ENCODE results near the gene FANK1.
"Not testable (repeated sequence)": the region's sequence is repeated elsewhere in the genome, so short reads cannot be mapped to it uniquely, and the experiment has no call there.

Gene FANK1

DNA sequence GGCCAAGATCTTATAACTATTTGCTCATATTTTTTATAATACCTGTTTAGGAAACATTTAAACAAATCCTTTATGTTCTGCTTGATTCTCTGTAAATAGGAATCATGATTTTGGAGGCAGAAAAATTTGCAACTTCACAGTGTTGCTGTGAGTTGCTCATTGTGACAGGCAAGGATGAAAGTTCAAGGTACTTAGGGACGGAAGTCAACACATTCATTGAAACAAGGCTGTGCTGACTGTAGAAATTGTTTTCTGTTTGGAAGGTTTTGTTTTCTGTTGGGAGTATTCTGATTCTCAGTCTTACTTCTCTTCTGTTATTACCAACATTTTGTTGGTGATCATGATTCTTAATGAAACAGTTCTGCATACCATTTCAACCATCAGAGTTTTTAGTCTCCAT is 54.9 kb downstream of the FANK1 start:
- TF ChIP-seq, protein P1, sequence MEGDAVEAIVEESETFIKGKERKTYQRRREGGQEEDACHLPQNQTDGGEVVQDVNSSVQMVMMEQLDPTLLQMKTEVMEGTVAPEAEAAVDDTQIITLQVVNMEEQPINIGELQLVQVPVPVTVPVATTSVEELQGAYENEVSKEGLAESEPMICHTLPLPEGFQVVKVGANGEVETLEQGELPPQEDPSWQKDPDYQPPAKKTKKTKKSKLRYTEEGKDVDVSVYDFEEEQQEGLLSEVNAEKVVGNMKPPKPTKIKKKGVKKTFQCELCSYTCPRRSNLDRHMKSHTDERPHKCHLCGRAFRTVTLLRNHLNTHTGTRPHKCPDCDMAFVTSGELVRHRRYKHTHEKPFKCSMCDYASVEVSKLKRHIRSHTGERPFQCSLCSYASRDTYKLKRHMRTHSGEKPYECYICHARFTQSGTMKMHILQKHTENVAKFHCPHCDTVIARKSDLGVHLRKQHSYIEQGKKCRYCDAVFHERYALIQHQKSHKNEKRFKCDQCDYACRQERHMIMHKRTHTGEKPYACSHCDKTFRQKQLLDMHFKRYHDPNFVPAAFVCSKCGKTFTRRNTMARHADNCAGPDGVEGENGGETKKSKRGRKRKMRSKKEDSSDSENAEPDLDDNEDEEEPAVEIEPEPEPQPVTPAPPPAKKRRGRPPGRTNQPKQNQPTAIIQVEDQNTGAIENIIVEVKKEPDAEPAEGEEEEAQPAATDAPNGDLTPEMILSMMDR (IDR thresholded peaks at IDR 0.05; ENCODE audit: low read depth, low read length) = no peak
- H3K4me3 ChIP-seq (ENCODE audit: low read depth, low read length) = no peak overlapping the region

DNA sequence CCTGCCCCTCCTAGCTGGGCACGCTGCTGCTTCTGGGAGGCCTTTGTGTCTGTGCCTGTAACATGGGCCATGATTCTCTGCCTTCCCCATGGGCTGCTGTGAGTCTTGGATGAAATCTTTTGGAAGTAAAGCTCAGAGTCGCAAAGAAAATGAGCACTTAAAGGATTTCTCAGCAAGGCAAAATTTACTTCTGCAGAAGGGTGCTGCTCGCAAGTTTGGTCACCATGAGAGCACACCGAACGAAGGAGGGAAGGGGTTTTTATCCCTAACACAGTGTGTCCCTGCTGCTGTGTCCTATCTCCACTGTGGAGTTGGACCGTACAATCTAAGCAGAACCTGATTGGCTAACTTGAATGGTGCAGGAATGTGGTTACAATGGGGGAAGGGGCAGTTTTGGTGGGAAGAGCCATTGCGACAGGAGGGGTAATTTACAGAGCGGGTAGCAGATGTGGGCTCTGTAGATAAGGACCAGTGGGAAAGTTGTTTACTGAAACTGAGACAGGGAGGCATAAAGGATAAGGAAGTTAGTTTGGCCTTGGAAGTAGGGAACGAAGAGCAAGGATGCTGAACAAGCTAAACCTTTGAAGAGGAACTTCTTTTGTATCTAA is 57.5 kb downstream of the FANK1 start:
- no peak overlapping the region for H3K4me3 ChIP-seq (ENCODE audit: low read depth, low read length)
- TF ChIP-seq, protein P1 (IDR thresholded peaks at IDR 0.05; ENCODE audit: low read depth, low read length) = no peak

DNA sequence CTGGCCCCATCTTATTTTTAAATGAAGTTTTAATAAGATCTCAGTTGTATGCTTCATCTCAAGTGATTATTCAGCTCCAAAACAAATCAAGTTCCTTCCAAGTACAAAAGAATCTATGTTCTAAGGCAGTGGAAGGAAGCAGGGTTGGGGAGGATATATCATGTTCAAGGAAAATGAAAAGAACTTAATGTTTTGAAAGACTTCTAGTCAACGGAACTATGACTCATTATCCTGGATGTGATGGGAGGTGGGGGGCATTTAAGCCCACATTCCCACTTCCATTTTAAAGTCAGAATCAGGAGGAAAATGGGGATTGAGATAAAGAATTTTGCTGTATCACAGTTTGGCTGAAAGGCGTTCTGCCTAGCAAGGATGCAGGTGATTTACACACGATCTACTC is 59.4 kb downstream of the FANK1 start:
- TF ChIP-seq, protein P1 (IDR thresholded peaks at IDR 0.05; ENCODE audit: low read depth, low read length) = no peak
- no peak overlapping the region for H3K4me3 ChIP-seq (ENCODE audit: low read depth, low read length)

DNA sequence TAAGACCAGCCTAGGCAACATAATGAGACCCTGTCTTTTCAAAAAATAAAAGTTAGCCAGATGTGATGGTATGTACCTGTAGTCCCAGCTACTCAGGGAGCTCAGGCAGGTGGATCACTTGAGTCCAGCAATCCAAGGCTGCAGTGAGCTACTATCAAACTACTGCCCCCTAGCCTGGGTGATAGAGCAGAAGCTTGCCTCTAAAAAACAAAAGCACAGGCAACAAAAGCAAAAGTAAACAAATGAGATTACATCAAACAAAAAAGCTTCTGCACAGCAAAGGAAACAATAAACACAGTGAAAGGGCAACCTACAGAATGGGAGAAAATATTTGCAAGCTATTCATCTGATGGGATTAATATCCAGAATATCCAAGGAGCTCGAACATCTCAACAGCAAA is 65.4 kb downstream of the FANK1 start:
- TF ChIP-seq, protein P1 (IDR thresholded peaks at IDR 0.05; ENCODE audit: low read depth, low read length) = no peak
- H3K4me3 ChIP-seq (ENCODE audit: low read depth, low read length) = no peak overlapping the region

DNA sequence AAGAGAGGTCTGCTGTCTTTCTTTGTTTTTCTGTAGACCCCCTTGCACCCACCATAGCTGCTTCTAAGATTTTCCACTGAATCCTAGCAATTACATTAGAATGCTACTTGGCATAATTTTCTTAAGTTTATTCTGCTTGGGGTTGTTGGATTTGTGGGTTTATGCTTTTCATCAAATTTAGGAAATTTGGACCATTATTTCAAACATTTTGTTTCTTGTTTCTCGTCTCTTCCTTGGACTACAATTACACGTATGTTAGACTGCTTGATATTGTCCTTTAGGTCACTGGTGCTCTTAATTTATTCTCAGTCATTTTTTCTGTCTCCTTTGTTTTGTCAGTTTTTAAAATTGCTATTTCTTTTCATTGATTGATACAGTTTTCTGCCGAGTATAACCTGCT is 65.8 kb downstream of the FANK1 start:
- no peak overlapping the region for H3K4me3 ChIP-seq (ENCODE audit: low read depth, low read length)
- TF ChIP-seq, protein P1 (IDR thresholded peaks at IDR 0.05; ENCODE audit: low read depth, low read length) = no peak

DNA sequence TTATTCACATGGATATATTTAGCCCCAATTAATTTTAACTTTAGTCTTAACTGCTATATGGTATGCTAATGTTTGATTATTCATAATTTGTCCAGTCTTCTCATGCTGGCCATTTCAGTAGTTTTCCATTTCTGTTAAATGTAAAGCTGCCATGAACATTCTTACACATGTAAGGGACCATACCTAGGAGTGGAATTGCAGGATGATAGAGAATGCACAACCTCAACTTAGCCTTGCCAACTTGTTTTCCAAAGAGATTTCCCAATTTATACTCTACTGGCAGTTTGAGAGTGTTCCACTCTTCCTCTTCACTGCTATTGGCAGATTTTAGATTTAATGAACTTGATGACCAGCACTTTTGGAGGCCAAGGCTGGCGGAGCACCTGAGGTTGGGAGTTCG is 68.2 kb downstream of the FANK1 start:
- no peak overlapping the region for H3K4me3 ChIP-seq (ENCODE audit: low read depth, low read length)
- TF ChIP-seq, protein P1 (IDR thresholded peaks at IDR 0.05; ENCODE audit: low read depth, low read length) = no peak

DNA sequence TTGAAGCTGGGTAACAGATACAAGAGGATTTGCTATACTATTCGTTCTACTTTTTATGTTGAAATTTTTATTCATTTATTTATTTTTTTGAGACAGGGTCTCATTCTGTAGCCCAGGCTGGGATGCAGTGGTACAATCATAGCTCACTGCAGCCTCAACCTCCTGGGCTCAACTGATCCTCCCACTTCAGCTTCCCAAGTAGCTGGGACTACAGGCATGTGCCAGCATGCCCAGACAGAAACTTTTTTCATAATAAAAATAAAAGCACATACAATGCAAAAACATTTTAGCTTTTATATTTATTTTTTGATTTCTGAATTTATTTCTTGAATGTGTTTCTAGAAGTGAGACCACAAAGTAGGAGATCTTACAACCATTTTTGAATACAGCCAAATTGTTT is 71.2 kb downstream of the FANK1 start:
- TF ChIP-seq, protein P1 (IDR thresholded peaks at IDR 0.05; ENCODE audit: low read depth, low read length) = no peak
- H3K4me3 ChIP-seq (ENCODE audit: low read depth, low read length) = no peak overlapping the region

DNA sequence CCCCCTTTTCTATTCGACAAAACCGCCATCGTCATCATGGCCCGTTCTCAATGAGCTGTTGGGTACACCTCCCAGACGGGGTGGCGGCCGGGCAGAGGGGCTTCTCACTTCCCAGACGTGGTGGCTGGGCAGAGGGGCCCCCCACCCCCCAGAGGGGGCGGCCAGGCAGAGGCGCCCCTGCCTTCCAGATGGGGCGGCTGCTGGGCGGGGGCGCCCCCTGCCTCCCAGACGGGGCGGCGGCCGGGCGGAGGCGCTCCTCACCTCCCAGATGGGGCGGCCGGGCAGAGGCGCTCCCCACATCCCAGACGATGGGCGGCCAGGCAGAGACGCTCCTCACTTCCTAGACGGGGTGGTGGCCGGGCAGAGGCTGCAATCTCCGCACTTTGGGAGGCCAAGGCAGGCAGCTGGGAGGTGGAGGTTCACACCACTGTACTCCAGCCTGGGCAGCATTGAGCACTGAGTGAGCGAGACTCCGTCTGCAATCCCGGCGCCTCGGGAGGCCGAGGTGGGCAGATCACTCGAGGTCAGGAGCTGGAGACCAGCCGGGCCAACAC is 73.8 kb downstream of the FANK1 start:
- H3K4me3 ChIP-seq (ENCODE audit: low read depth, low read length) = not testable (repeated sequence)
